Posterior vena cava (tissue), 2 donors: ENCODE data around the gene QTRT2. TPM values are rescaled to one million over a fixed set of nuclear protein-coding genes. Genes with fewer than 3 reads are reported as not detected.

Experiments used
- DNase-seq: peaks from one replicate; pipeline ENCODE4 v3.0.0-alpha.2; 2020; ENCODE audit warnings: low spot score
- intact Hi-C, 2 donors: fragments of 100-400 bp; cut with DNase I; formaldehyde crosslinking; loops; one replicate each; pipeline versions ENCODE4 v1.14.1 to v1.14.2; 2022 to 2023
- total RNA-seq, 2 donors: library from RNA; stranded (reverse); fragmentation: NEBNext Ultra II Directional; extraction: Animal tissue kit (Norgen Biotek cat#: 25700); gene quantifications; one replicate each; pipeline ENCODE4 v1.2.1, GENCODE V29; 2021
- donor health status: DM: yes; HTN: yes; CAD: no.
- donor health status: DM: yes; HTN: yes; CAD: no.

The QTRT2 gene
- total RNA-seq, 2 donors from 2014 or later, result 16.4 to 16.9 TPM

GRCh38 chr3:114068336-114068735 lies 11.8 kb downstream of the QTRT2 start:
- intact Hi-C loops, result no loop called here
- DNase-seq, result no peak

DNA sequence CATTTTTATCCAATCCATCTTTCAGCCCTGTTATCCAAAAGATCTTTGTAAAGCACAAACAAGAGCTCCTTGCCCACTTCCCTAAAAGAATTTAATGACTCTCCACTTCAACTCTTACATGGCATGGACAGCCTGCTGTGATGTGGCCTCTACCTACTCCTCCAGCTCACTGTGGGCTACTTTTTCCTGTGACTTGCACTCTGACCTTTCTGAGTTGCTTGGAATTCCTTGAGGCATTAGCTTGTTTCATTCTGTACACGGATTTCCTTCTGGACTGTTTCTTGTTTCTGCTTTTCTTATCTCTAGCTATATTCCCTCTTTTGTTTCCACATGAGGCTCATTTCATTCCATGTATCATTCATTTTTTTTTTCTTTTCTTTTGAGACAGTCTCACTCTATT lies 15.2 kb downstream of the QTRT2 start:
- no peak for DNase-seq
- intact Hi-C loops, result no loop called here

- DNase-seq, result no peak
- intact Hi-C loops, result no loop called here
Observed at GRCh38 chr3:114076711-114077110, 20.2 kb downstream of the QTRT2 start.

- intact Hi-C loops, result no loop called here
- no peak for DNase-seq
Observed at GRCh38 chr3:114078126-114078525, 21.6 kb downstream of the QTRT2 start.

DNA sequence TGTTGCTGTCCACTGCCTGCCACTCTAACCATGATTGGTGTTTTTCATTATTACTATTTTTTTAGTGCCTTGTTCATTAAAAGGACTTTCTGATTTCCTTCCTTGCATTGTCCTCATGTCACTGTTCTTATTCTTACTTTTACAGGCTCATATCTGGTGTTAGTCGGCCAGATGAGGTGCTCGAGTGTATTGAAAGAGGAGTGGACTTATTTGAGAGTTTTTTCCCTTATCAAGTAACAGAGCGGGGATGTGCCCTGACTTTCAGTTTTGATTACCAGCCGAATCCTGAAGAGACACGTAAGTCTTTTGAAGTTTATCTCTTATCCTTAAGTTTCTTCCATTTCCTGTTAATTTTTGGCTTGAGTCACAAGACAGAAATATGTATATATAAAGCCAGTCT lies 23.2 kb downstream of the QTRT2 start:
- intact Hi-C loops, result no loop called here
- DNase-seq, result no peak

DNA sequence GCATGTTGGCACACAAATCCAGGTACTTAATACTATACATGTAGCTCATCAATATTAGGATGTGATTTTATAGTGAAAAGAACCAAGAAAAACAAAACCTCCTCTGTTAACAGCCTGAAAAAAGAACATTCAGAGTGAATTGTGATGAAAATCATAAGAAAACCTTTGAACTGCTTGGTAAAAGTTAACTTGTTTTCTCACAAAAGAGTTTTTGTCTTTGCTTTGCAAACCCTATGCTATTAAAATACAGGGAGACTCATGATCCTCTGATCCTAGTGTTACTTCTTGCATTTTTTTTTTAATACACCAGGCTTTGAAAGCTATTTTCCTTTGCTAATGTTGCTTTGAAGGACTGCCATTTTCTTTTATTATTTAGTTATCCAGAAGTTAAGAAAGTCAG lies 23.7 kb downstream of the QTRT2 start:
- no peak for DNase-seq
- intact Hi-C loops, result no loop called here

DNA sequence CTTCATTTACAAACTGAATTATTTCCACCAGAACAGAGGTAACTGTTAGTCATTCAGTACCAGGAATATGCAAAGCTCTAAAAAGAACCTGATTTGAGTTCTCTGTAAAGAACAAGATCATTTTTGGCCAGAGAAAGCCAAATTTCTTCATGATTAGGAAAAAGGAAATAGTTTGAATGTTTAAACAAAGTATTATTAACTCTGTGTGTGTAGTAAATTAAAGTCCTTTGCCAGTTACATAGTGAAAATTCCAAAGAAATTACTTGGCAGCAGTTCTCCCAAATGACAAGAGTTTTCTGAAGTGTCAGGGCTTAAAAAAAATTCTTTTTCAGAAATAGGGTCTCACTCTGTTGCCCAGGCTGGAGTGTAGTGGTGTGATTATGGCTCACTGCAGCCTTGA lies 24.5 kb downstream of the QTRT2 start:
- intact Hi-C loops, result no loop called here

DNA sequence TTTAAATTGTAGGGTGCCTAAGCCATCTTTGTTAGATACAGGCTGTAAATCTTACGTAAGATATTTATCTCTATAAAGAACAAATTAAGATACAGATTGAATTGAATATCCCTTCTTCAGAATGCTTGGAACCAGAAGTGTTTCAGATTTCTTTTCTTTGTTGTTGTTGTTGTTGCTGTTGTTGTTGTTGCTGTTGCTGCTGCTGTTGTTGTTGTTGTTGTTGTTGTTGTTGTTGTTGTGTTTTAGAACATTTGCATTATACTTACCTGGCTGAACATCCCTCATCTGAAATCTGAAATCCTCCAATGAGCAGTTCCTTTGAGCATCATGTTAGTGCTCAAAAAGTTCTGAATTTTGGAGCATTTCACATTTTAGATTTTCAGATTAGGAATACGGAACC lies 26.6 kb downstream of the QTRT2 start:
- intact Hi-C loops, result no loop called here
- DNase-seq, result no peak

More for the DNA sequence above, 24.5 kb downstream of the QTRT2 start:
- DNase-seq, result no peak

DNA sequence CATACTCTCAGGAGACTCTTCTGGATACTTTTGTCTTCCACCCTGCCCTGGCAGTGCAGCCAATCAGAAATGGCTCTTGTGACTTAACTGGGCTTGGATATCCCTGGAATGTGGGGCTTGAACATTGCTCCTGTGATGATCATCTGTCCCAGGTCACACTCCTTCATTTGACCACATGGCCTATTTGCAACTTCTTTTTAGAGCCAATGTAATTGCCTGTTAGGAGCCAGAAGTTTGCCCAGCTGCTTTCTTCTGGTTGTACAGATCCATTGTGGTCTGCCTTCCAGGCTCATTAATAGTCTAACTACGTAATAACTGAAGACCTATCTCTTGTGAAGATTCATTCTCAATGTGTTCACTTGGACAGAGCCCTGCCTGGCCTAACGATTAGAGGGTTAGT lies 29.8 kb downstream of the QTRT2 start:
- no peak for DNase-seq
- intact Hi-C loops, result no loop called here

DNA sequence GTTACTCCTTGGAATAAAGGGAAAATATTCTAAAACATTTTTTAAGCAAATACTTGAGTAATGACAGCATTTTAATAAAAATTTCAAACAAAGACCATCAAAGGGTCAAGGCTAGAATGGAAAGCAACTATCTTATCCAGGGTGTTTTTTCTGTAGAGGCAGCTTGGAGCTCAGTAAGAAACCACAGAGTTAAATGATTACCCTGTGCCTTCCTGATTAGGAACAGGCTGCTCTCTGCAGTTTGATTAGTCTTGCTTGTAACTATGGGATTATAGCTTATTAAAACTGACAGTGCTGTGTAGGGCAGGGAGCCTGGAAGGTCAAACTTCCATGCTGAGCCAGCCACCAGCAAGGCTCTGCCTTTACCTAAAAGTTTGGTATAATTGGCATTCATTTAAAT lies 33.1 kb downstream of the QTRT2 start:
- intact Hi-C loops, result no loop called here
- DNase-seq, result no peak

- no peak for DNase-seq
- intact Hi-C loops, result no loop called here
Observed at GRCh38 chr3:114092151-114093015, 35.8 kb downstream of the QTRT2 start.

- intact Hi-C loops, result no loop called here
Observed at GRCh38 chr3:114093016-114093380, 36.5 kb downstream of the QTRT2 start.

GRCh38 chr3:114093596-114093995 lies 37.1 kb downstream of the QTRT2 start:
- no peak for DNase-seq
- intact Hi-C loops, result no loop called here

More at GRCh38 chr3:114093016-114093380, 36.5 kb downstream of the QTRT2 start:
- no peak for DNase-seq

DNA sequence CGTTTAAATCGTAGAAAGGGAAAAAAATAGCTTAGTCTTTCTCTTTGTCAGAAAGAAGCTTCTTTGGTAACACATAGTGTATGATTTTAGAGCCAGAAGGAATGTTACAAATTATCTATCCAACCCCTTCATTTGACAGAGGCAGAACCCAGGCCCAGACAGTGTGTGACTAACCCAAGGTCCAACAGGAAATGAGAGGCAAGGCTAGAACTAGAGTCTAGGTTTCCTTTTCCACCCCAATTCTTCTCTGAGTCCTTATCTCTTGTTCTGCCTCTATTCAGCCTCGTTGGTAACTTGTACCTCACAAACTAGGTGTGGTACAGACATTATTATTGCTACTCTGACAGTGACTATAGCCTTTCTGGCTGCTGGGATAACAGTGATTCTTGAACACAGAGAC lies 39.3 kb downstream of the QTRT2 start:
- intact Hi-C loops, result no loop called here
- no peak for DNase-seq

DNA sequence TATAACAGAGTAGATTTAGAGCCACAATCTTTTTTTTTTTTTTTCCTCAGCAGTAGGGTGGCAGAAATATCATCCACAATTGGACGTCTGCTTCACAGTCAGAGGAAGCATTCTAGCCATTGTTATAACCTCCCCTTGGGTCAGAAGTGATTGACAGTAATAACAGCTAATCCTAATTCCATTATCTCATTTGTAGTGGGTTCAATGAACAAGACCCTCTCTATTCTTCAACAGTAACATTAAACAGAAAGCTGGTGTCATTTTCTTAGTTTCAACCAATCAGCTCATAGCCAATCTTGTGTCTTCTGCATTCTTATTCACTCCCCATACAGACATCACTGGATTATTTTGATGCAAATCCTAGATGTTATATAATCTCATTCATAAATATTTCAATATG lies 44.6 kb downstream of the QTRT2 start:
- DNase-seq, result no peak
- intact Hi-C loops, result no loop called here

DNA sequence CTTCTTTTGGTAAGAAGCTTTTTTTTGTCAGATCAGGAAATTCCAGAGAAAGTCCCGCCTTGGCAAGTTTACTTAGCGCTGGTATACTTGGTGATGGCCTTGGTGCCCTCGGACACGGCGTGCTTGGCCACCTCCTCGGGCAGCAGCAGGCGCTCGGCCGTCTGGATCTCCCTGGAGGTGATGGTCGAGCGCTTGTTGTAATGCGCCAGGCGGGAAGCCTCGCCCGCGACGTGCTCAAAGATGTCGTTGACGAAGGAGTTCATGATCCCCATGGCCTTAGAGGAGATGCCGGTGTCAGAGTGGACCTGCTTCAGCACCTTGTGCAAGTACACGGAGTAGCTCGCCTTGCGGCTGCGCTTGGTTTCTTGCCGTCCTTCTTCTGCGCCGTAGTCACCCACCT lies 46.6 kb downstream of the QTRT2 start:
- intact Hi-C loops, result no loop called here
- peak; percentile 66 for DNase-seq

GRCh38 chr3:114103858-114104257 lies 47.3 kb downstream of the QTRT2 start:
- no peak for DNase-seq
- intact Hi-C loops, result no loop called here

GRCh38 chr3:114104414-114104813 lies 47.9 kb downstream of the QTRT2 start:
- no peak for DNase-seq
- intact Hi-C loops, result no loop called here

GRCh38 chr3:114108137-114108536 lies 51.6 kb downstream of the QTRT2 start:
- no peak for DNase-seq
- intact Hi-C loops, result no loop called here

GRCh38 chr3:114110439-114110838 lies 53.9 kb downstream of the QTRT2 start:
- intact Hi-C loops, result no loop called here
- no peak for DNase-seq

DNA sequence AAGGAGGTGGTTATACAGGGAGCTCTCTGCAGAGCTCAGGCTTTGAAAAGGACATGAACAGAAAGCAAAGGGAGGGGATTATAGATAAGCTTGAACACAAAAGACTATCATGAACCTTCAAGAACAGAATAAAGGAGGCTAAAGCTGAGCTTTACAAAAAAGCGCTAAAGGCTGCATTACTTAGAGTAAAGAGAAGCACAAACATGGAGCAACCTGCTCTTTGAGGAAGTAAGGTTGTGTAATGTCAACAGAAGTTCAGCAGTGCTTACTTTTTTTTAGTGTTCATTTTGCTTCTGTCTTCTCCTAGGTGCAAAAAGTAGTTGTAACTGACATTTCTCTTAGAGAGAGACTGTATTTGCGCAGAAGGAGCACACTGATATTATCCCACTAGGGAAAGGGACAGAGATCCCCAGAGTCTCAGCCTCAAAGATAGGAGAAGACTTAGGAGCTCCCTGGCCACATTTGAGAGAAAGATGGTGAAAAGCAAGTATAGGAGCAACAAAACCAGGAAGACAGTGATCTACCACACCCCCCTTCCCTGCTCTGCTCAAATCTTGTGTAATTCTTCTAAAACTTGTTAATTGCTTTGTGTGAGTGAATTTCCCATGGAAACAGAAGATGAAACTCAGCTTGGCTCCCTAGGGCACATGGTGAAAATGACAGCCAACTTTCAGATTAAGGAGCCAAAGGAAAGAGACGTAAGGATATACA lies 54.7 kb downstream of the QTRT2 start:
- intact Hi-C loops, result no loop called here

More for the DNA sequence above, 54.7 kb downstream of the QTRT2 start:
- no peak for DNase-seq
